Measurements from ENCODE around the gene ZBTB16.
"Not testable (repeated sequence)": the region's sequence is repeated elsewhere in the genome, so short reads cannot be mapped to it uniquely, and the experiment has no call there.

Gene ZBTB16

DNA sequence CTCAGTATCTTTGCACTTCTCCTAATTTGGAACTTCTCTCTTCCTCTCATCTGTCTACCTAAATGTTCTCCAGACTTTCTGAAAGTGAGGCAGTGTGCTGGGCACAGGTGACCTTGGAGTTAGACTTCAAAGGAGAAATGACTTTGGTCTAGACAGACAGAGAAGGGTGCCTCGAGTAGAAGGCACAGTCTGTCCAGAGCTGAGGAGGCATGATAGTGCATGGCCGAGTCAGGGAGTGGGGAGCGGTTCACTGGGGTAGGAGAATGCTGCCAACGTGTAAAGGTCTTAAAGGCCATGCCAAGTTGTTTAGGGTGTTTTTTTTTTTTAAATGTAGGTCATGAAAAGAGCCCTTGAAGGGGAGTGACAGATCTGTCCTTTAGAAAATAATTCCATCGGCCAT is 17.3 kb upstream of the ZBTB16 start:
- DNase-seq (ENCODE audit: low read depth, low spot score), result no peak

DNA sequence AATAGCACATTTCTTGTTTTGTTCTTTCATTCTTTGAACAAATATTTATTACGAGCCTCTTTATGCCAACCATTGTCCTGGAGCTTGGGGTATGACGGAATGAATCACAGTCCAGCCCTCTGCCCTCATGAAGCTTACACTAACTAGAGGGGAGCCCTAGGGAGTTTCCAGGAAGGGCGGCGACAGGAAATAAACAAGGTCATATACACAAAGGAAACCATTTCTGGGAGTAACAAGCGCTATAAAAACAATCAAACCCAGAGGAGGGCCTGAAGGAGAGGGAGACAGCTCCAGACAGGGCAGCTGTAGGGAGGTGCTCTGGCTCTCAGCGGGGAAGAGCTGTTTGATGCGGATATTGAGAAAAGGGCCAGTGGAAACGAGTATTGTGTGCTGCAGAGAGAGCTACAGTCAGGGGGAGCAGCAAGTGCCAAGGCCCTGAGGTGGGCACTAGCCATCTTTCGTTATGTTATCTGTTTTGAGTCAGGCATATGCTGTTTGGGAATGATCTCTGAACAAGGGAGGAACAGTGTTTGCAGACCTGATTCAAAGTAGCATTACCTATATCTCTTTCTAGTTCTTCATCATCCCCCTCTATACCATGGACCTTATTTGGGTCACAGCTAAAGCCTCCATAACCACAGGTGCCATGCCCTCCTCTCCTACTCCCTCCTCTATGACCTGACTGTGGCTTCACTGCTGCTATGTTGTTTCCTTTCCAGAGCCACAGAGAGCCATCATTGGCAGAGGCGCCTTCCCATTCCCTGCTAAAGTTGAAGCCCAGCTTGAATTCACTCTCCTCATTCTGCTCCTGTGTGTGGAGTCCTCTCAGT is 15.3 kb upstream of the ZBTB16 start:
- DNase-seq (ENCODE audit: low read depth, low spot score), result no peak

DNA sequence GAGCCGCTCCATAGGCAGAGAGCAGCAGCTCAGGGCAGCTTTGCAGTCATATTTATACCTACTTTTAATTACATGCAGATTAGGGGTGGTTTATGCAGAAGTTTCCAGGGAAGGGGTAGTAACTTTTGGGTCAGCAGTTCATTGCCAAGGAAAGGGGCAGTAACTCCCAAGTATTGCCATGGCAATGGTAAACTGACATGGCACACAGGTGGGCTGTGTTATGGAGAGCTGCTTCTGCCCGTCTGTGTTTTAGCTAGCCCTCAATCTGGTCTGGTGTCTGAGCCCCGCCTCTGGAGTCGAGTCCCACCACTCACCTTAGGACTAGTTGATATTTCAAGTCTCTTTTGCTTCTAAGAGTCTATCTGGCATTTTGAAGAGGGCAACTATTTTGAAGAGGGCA is 12.2 kb upstream of the ZBTB16 start:
- DNase-seq (ENCODE audit: low read depth, low spot score), result no peak

DNA sequence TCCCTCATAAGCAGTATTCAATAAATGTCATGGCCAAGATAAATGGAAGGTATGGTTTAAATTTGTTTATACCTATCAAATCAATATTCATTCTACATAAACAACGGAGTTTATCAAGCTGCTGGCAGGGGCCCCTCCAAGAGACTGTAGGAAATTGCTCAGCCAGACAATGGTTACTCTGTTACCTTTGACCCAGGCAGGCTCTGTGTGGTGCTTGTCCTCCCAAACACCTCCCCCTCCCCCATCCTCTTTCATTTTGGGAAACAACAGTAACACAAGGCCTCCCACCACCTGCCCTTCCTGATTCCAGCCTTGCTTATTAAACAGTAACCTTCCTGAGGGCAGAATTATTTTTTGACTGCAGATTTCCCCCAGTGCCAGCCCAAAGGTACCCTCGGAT is 10.5 kb upstream of the ZBTB16 start:
- no peak for DNase-seq (ENCODE audit: low read depth, low spot score)

DNA sequence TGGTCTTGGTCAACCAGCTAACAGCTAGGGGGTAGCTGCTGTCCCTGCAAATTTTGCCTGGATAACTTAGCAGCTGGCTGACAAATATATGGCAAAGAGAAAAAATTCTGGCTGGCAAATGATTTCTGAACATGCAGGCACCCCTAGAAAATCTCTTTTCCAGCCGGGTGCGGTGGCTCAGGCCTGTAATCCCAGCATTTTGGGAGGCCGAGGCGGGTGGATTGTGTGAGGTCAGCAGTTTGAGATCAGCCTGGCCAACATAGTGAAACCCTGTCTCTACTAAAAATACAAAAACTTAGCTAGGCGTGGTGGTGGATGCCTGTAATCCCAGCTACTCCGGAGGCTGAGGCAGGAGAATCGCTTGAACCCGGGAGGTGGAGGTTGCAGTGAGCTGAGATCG is 9.7 kb upstream of the ZBTB16 start:
- not testable (repeated sequence) for DNase-seq (ENCODE audit: low read depth, low spot score)

DNA sequence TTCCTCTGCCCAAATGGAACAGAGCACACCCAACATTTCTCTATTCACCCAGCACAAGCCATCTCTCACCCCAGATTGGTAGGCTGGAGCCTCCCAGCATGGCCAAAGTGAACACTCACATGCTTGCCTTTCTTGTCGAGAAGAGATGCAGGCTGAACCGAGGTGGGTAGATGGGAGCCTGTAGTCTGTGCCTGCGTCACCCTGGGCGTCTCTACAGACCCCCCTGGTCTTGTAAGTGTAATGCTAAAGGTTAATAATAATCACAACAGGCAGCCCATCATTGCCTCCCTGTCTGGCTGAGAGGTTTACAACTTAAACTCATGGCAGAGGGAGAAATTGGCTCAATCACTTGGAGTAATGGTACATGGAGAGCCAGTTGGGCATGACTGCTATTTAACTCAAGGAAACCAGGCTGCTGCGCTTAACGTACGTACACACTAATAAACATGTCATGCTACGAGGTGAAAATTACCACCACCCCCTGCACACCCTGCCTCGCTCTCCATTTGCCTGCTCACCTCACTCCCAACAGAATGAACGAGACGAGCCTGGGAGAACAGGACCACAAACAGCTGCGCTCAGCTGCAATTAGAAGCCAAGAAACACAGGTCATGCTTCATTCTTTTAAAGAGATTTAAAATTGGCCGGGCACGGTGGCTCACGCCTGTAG is 9.1 kb upstream of the ZBTB16 start:
- no peak for DNase-seq (ENCODE audit: low read depth, low spot score)

DNA sequence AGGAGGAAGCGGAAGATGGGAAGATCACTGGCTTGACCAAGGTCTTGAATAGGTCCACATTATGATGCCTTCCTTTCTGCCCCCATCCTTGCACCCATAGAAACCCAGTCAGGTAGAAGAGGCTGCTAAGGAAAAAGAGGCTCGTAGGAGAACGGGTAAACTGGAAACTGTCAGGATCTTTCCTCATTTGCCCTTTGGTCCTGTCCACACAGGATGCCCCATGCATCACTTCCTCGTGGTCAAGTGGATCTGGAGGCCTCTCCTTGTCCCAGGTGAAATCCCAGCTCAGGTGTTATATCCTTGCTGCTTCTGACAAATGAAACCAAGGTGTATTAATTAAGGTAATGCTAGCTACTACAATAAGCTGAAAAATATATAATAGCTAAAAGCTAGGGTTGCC is 8.0 kb upstream of the ZBTB16 start:
- no peak for DNase-seq (ENCODE audit: low read depth, low spot score)

DNA sequence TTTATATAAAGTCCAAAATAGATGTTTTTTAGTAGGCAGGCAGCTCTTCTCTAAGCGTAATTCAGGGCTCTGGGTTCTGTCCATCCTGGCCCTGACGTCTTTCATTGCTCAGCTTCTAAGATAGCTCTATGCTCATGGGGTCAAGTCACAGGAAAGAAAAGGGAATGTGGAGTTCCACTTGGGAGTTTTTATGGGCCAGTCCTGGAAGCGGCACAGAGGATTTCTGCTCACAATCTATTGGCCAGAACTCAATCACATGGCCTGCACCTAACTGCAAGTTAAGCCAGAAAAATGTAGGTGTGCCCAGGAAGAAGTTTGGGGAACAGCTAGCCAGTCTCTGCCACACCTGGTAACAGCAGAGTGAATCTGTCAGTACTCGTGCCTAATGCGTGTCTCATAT is 7.4 kb upstream of the ZBTB16 start:
- no peak for DNase-seq (ENCODE audit: low read depth, low spot score)

DNA sequence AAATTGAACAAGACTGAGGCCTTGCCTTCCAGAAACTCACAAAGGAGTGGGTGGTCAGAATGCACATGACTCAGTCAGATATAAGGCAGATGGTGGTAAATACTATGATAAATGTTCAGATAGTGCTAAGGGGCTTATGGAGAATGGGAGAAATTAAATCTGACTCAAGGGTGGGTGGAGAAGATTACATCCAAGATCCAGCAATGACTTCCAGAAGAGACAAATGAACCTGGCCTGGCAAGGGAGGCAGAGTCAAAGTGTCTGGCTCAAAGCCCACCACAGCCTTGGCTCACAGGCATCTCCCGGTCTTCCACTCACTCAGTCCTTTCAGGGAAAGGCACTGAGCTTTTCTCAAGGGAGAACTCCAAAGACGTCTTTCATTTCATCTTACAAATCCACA is 6.1 kb upstream of the ZBTB16 start:
- DNase-seq (ENCODE audit: low read depth, low spot score), result no peak

DNA sequence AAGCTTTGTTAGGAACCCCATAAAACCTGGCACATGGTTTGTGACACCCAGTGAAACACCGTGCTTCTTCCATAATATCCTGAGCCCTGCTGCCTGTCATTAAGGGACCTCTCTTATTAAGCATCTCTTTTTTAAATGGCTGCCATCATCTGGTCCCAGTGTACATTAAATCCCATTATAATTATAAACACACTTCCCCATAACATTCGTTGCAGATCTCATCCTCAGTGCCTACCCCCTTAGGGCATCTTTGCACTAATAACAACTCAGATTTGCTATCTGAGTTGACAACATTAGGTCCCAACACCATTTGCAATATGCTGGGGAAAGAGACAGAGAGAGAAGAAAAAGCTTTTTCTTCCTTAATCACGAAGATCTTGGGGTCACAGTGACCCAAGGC is 4.7 kb upstream of the ZBTB16 start:
- DNase-seq (ENCODE audit: low read depth, low spot score), result no peak

DNA sequence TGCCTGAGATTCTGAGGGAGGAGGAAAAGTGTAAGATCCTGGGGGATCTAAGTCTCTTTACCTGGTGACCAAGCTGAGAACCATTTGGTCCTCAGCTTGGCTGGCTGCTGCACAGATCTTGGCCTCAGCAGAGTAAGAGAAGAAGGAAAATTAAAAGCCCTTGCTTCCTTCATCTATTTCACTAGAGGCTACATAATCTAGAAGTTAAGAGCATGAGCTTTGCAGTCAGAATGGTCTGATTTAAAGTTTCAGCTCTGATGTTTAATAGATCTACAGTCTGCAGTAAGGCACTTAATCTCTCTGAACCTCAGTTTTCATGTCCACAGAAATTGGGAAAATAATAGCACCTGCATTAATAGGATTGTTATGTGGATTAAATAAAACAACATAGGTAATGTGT is 3.1 kb upstream of the ZBTB16 start:
- DNase-seq (ENCODE audit: low read depth, low spot score), result no peak

DNA sequence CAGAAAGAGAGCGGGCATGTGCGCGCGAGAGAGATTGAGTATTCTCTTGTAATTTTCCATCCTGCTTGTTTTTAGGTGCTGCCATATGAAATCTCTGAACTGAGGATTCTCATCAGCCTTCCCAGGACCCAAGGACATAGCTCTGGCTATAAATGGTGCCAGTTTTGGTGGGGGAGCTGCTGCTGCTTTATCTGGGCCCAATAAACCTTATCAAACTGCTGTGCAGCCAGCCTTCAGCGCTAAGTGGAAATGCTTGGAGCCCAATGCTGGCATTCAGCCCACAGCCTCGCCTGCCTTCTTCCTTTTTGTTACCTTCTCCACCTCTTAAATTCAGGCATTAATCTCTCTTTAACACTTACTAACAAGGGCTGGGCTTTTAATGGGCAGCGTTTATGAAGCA is 2.4 kb upstream of the ZBTB16 start:
- no peak for DNase-seq (ENCODE audit: low read depth, low spot score)

DNA sequence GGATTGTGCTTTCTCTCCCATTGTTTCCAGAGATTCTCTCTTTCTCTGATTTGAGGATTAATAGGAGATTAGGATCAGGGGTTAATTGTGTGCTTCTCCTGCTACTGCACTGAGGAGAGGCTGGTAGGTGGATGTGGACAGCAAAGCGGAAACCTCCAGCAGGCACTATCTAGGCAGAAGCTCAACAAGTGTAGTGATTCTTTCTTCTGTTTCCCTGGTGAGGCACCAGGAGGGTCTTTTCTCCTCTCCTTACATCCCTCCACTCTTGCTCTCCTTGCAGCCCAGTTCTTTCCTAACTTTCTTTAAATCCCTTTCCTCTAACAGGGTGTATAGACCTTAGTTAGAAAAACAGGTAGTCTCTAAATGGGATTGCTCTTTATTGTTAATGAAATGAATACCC is 1.9 kb upstream of the ZBTB16 start:
- no peak for DNase-seq (ENCODE audit: low read depth, low spot score)

DNA sequence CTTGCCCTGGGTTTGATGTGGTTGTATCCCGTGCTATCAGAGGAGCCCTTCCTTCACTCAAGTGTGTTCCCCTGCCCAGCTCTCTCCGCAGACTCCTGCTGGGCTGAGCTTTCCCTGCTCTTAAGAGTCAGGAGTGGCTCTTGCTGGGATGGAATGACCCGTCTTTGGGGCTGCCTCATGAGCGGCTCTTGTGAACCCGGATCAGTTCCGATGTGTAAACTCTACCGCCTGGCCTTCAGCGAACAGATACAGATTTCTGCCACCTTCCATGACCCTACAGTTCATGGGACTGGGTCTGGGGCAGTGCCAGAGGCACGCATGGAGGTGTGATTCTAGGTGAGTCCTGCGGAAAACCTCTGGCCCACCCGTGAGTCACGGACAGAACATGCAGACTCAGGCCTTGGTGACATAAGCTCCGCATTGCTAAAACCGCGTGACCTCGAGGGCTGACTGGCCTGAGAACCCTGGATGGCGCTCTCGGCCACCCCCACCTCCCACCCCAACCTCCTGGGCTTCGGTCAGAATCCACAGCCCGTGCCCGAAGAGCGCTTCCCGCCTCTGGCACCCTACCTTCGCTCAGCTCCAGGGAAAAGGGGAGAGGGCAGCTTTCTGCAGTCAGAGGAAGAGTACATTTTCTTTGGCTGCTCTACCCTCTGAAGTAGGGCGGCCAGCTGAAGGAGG is 1.3 kb upstream of the ZBTB16 start:
- no peak for DNase-seq (ENCODE audit: low read depth, low spot score)

DNA sequence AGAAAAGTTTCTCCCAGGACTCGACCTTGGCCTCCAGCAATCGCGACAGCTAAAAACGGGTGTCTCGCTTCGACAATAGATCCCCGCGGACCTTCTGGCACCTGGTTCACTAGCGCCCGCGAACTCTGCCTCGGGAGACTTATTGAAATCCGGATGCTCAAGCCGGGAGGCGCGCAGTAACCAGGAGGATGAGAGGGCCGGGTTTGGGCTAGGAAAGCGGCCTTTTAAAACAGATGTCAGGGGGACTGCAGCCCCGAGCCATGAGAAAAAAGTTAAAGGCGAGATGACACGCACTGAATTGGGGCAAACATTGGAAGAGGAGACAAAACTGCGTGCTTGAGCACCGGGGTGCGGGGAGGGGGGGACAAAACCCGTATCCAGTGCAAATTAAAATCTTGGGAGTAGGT is 637 bp upstream of the ZBTB16 start:
- DNase-seq (ENCODE audit: low read depth, low spot score), result no peak

DNA sequence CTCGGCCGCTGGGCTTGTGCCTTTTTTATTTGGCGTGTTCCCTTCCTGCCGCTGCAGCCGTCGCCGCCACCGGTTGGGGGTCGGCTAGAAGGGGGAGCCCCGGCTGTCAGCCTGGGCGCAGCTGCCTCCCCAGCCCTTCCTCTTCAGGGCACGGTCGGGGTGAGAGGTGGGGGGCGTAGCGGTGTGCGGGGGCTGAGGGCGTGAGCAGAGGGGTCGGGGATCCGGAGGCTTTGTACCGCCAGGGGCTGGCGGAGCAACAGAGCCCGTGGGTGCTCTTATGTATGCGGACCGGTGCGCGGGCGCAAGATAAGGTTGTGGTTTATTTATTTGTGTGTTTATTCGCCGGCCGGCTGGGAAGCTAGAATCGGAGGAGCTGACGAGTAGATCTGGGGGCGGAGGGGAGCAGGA is 477 bp downstream of the ZBTB16 start:
- no peak for DNase-seq (ENCODE audit: low read depth, low spot score)

DNA sequence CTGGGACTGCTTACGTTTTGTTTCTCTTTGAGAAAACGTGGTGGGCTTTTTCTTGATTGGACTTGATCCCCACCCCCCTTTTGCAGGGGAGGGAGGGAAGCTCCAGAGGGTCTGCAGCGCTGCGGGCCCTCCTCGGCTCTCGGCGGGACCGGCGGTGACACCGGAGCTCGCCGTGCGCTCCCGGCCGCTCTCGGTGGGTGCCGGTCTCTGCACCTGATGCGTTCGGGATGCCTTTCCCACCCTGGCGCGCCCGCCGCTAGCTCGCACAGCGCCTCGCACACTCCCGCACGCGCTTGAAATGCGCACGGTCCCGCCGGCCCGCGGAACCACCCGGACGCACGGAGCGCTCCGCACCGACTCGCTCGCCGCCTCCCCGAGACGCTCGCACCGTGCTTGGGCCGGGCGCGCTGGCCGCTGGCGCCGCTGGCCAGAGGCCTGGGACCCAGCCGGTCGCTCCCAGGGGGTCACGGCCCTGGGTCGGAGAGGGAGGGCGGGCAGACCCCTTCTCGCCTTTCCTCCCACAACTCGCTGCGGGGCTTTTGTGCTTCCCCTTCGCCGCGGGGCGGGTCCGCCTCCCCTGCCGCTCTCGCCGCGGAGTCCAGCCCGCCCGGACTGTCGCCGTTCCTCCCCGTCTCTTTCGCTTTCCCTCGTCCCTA is 1.0 kb downstream of the ZBTB16 start:
- no peak for DNase-seq (ENCODE audit: low read depth, low spot score)

DNA sequence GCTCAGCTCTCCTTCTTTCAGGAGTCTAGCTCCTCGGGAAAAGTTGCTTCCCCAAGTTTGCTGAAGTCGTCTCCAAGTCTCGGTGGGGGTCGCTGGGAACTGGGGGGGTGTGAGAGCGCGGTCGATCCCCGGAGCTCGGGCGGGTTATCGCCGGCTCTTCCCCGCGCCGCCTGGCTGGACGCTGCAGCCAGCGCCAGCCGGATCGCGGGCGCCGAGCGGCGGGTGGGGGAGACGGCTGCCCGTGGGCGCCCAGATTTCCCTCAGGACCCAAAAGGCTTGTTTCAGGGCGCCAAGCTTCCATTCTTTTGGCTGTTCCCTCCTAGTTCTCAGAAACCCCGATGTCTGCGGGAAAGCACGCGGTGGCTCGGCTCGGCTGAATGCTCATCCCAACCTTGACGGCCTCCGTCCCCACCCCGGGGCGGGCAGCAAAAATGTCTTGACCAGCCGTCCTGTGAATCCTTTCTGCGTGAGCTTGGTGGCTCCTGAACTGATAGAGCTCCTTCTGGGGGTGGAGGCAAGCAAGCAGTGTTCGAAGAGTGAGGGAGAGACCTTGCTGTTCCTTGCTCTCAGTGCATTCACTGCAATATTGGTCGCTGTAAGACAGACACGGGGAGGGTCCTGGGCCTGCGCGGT is 1.7 kb downstream of the ZBTB16 start:
- DNase-seq (ENCODE audit: low read depth, low spot score), result no peak

DNA sequence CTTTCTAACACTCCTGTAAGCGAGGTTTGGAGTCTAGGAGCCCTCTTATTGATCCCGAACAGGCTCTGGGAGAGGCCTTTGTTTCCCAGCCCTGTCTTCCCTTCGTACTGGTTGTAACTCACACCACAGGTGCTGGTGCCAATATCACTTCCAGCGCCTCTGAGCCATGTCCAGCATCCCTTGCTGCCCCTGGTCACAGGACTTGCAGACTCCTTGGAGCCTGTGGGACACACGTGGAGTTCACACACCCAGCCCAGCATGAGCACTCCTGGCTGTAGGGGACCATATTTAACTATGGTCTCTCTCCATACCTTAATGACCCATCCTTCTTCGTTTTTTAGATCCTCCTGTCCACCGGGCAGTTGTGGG is 2.2 kb downstream of the ZBTB16 start:
- no peak for DNase-seq (ENCODE audit: low read depth, low spot score)

DNA sequence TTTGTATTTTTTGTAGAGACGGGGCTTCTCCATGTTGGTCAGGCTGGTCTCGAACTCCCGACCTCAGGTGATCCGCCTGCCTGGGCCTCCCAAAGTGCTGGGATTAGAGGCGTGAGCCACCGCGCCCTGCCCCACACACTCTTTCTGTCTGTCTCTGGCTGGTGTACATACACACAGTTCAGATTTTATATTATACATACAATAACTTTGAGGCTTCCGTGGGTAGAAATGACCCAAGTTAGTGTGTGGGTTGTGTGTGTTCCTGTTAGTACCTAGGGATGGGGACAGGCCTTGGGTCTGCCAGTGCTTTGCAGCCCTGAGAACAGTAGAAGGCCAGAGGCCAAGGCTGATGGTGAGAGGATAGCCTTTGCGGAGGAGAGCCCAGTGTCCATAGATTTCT is 2.8 kb downstream of the ZBTB16 start:
- DNase-seq (ENCODE audit: low read depth, low spot score), result no peak

DNA sequence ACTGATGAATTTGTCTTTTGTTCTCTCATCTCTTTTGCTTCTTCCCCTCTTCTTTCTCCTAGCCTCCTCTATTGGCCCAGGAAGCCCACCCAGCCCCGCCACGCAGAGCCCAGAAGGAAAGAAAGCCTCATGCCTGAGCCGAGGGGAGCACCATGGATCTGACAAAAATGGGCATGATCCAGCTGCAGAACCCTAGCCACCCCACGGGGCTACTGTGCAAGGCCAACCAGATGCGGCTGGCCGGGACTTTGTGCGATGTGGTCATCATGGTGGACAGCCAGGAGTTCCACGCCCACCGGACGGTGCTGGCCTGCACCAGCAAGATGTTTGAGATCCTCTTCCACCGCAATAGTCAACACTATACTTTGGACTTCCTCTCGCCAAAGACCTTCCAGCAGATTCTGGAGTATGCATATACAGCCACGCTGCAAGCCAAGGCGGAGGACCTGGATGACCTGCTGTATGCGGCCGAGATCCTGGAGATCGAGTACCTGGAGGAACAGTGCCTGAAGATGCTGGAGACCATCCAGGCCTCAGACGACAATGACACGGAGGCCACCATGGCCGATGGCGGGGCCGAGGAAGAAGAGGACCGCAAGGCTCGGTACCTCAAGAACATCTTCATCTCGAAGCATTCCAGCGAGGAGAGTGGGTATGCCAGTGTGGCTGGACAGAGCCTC is 3.8 kb downstream of the ZBTB16 start:
- no peak for DNase-seq (ENCODE audit: low read depth, low spot score)

Measured in activated naive CD8-positive, alpha-beta T cell treated with anti-CD3 and anti-CD28 coated beads, Interleukin-2, amount 50 U/mL, for 16 hours (primary cell).